HG03378 (cell line): ENCODE measurements around the gene PPP1R12B.
"Not testable (repeated sequence)": the region's sequence is repeated elsewhere in the genome, so short reads cannot be mapped to it uniquely, and the experiment has no call there.

ENCODE experiments used
- ATAC-seq: cut with Tn5 transposase; IDR thresholded peaks from one replicate; pipeline ENCODE4 v1.9.1; 2021; ENCODE audit warnings: mild to moderate bottlenecking, moderate library complexity; ENCODE audit not compliant: unreplicated experiment

Gene PPP1R12B

GRCh38 chr1:202625416-202626360, 277.2 kb downstream of the PPP1R12B start:
- ATAC-seq: no peak

GRCh38 chr1:202627036-202627435, 278.5 kb downstream of the PPP1R12B start:
- ATAC-seq: not testable (repeated sequence)

- ATAC-seq: no peak
Measured at GRCh38 chr1:202627841-202628565, 279.5 kb downstream of the PPP1R12B start.

GRCh38 chr1:202628646-202629215, 280.2 kb downstream of the PPP1R12B start:
- ATAC-seq: no peak

GRCh38 chr1:202629257-202629811, 280.8 kb downstream of the PPP1R12B start:
- ATAC-seq: peak; percentile 79

- ATAC-seq: not testable (repeated sequence)
Measured at GRCh38 chr1:202630096-202630495, 281.6 kb downstream of the PPP1R12B start.

- ATAC-seq: no peak
Measured at GRCh38 chr1:202630541-202630940, 282.0 kb downstream of the PPP1R12B start.

GRCh38 chr1:202631076-202631923, 282.8 kb downstream of the PPP1R12B start:
- no peak for ATAC-seq

GRCh38 chr1:202632241-202632640, 283.7 kb downstream of the PPP1R12B start:
- no peak for ATAC-seq

GRCh38 chr1:202636171-202636570, 287.7 kb downstream of the PPP1R12B start:
- ATAC-seq: not testable (repeated sequence)

GRCh38 chr1:202637321-202638018, 289.0 kb downstream of the PPP1R12B start:
- ATAC-seq: not testable (repeated sequence)

GRCh38 chr1:202638019-202638700, 289.7 kb downstream of the PPP1R12B start:
- ATAC-seq: no peak

- not testable (repeated sequence) for ATAC-seq
Measured at GRCh38 chr1:202638701-202639305, 290.3 kb downstream of the PPP1R12B start.

GRCh38 chr1:202639500-202639899, 291.0 kb downstream of the PPP1R12B start:
- ATAC-seq: no peak

GRCh38 chr1:202642212-202642611, 293.7 kb downstream of the PPP1R12B start:
- no peak for ATAC-seq
